K562 (cell line): ENCODE data around the gene YTHDC1. TPM values are rescaled to one million over a fixed set of nuclear protein-coding genes. Genes with fewer than 3 reads are reported as not detected.
A peak's percentile ranks its signal among the peaks of the same experiment; 100 is the strongest.

Experiments
- ATF2 ChIP-seq: sonication (generic); formaldehyde crosslinking; IDR thresholded peaks from 2 replicates; pipeline ENCODE4 v1.8.1; 2022; ENCODE audit warnings: missing genetic modification reagents
- BHLHE40 ChIP-seq: IDR thresholded peaks from 2 replicates; pipeline ENCODE4 v1.6.1; 2011; ENCODE audit warnings: low read length, improper control_type of control experiment
- CCAR2 ChIP-seq: fragments of 200-400 bp; formaldehyde crosslinking; IDR thresholded peaks from 2 replicates; pipeline ENCODE4 v1.6.1; 2017; ENCODE audit warnings: mild to moderate bottlenecking, low read depth, low read length
- COPS2 ChIP-seq: fragments of 450-650 bp; conservative IDR thresholded peaks from 2 replicates; pipeline ENCODE4 v1.6.1; 2016; ENCODE audit warnings: mild to moderate bottlenecking, moderate library complexity
- DDX20 ChIP-seq: fragments of 450-650 bp; IDR thresholded peaks from 2 replicates; pipeline ENCODE4 v1.6.1; 2016; ENCODE audit warnings: missing genetic modification characterization, low read depth, mild to moderate bottlenecking, missing compliant biosample characterization, moderate library complexity
- FOSL1 ChIP-seq: fragments of 200-800 bp; sonication (Bioruptor generic); conservative IDR thresholded peaks from 2 replicates; pipeline ENCODE4 v1.6.1; 2016; ENCODE audit warnings: missing genetic modification characterization, missing compliant biosample characterization
- GTF2F1 ChIP-seq: IDR thresholded peaks from 2 replicates; pipeline ENCODE4 v1.6.1; 2011; ENCODE audit warnings: low read depth, low read length, improper control_type of control experiment
- HINFP ChIP-seq: fragments of 450-650 bp; conservative IDR thresholded peaks from 2 replicates; pipeline ENCODE4 v1.6.1; 2016; ENCODE audit warnings: missing genetic modification characterization, low read depth, mild to moderate bottlenecking, control low read depth, missing compliant biosample characterization
- ILK ChIP-seq: fragments of 450-650 bp; IDR thresholded peaks from 2 replicates; pipeline ENCODE4 v1.6.1; 2016; ENCODE audit warnings: missing genetic modification characterization, low read depth, mild to moderate bottlenecking, missing compliant biosample characterization, moderate library complexity, borderline replicate concordance
- KLF6 ChIP-seq: fragments of 250-450 bp; sonication (Bioruptor Pico); IDR thresholded peaks from 2 replicates; pipeline ENCODE4 v1.4.0; 2020; ENCODE audit warnings: mild to moderate bottlenecking, moderate library complexity, borderline replicate concordance
- MAZ ChIP-seq, 2 experiments: fragments of 450-650 bp in 1 of 2; sonication (generic) in 1 of 2; formaldehyde crosslinking; IDR thresholded peaks in 1 of 2; conservative IDR thresholded peaks in 1 of 2; 2 replicates each; pipeline versions ENCODE4 v1.4.0 to v1.5.0; 2020; ENCODE audit warnings: mild to moderate bottlenecking in 1 of 2, missing genetic modification reagents in 1 of 2
- PRPF4 ChIP-seq: fragments of 200-400 bp; formaldehyde crosslinking; IDR thresholded peaks from one replicate; pipeline ENCODE4 v1.6.1; 2017; ENCODE audit warnings: low read length, low read depth, mild to moderate bottlenecking; ENCODE audit not compliant: insufficient read depth, poor library complexity, severe bottlenecking
- RBM39 ChIP-seq: fragments of 200-400 bp; formaldehyde crosslinking; optimal IDR thresholded peaks from 2 replicates; pipeline ENCODE3; 2018; ENCODE audit warnings: low read depth, low read length
- SIRT6 ChIP-seq: IDR thresholded peaks from one replicate; pipeline ENCODE4 v1.6.1; 2012; ENCODE audit warnings: low read depth, mild to moderate bottlenecking, control low read depth, inconsistent platforms, low read length, moderate library complexity
- SMC3 ChIP-seq: conservative IDR thresholded peaks from 2 replicates; pipeline ENCODE4 v1.6.1; 2011; ENCODE audit warnings: low read depth, low read length, improper control_type of control experiment; ENCODE audit not compliant: insufficient read depth
- SRSF7 ChIP-seq: fragments of 200-400 bp; formaldehyde crosslinking; optimal IDR thresholded peaks from 2 replicates; pipeline ENCODE3; 2017; ENCODE audit warnings: mild to moderate bottlenecking, low read depth, low read length
- ZBTB17 ChIP-seq: fragments of 450-650 bp; formaldehyde crosslinking; IDR thresholded peaks from 2 replicates; pipeline ENCODE4 v1.4.0; 2020; ENCODE audit warnings: mild to moderate bottlenecking
- ZBTB2 ChIP-seq: fragments of 450-650 bp; IDR thresholded peaks from 2 replicates; pipeline ENCODE4 v1.6.1; 2016; ENCODE audit warnings: antibody characterized with exemption
- ZFX ChIP-seq: sonication (generic); formaldehyde crosslinking; IDR thresholded peaks from 2 replicates; pipeline ENCODE4 v1.8.0; 2022; ENCODE audit warnings: mild to moderate bottlenecking, missing genetic modification reagents, moderate library complexity
- ZNF699 ChIP-seq: fragments of 250-450 bp; sonication (Bioruptor Pico); IDR thresholded peaks from 2 replicates; pipeline ENCODE4 v1.8.0; 2021; ENCODE audit warnings: mild to moderate bottlenecking, moderate library complexity; ENCODE audit not compliant: insufficient replicate concordance
- polyA plus RNA-seq, 8 experiments: library from polyadenylated mRNA; depleted of rRNA in 4 of 8; stranded (reverse) in 5 of 8; unstranded in 3 of 8; fragments of >200 nt; fragmentation: Nextera tagmentation in 2 of 8; fragmentation: Illumina TruSeq in 1 of 8; extraction: Ambion mirVana in 2 of 8; extraction: Trizol in 1 of 8; gene quantifications; 2 replicates each; pipeline versions ENCODE4 v1.2.1 to v1.2.3, GENCODE V29; 2011 to 2014; ENCODE audit warnings: inconsistent platforms in 1 of 8, missing spikeins in 1 of 8
- total RNA-seq, 7 experiments: library from RNA; depleted of rRNA in 6 of 7; stranded (reverse); fragments of >200 nt in 6 of 7; fragmentation: Illumina TruSeq in 2 of 7; extraction: Trizol in 2 of 7; gene quantifications; 2 replicates each; pipeline versions ENCODE4 v1.2.1 to v1.2.3, GENCODE V29; 2011 to 2021; ENCODE audit warnings: low replicate concordance in 1 of 7

The YTHDC1 gene
- total and polyA plus RNA-seq, 9 of the 15 experiments (the other 6 are each of a cell fraction or from before 2014, with no cell fraction given) = 9.8 to 65.4 (median 51.7) TPM

GRCh38 chr4:68264875-68265565, 84.9 kb downstream of the YTHDC1 start (continued):
- 0 out of 4 replicates have a peak, but pooled peaks of 1 of the 2 experiments have one; percentile 29 for TF ChIP-seq MAZ (CRISPR knock-in tag; conservative IDR thresholded peaks at IDR 0.05 in 1 of 2, IDR thresholded peaks at IDR 0.05 in 1 of 2)
- no peak for TF ChIP-seq BHLHE40
- TF ChIP-seq ZFX = no peak
- no peak for TF ChIP-seq SIRT6
- no peak for TF ChIP-seq SRSF7
- no peak for TF ChIP-seq GTF2F1
- TF ChIP-seq COPS2 = no peak
- no peak for TF ChIP-seq FOSL1 (tag)
- TF ChIP-seq KLF6 = peak; percentile 19; the same call in 1 of the 2 replicates
- TF ChIP-seq RBM39 = no peak
- 0 out of 2 replicates have a peak, but pooled peaks have one; percentile 28 for TF ChIP-seq HINFP (tag)
- no peak for TF ChIP-seq SMC3
- TF ChIP-seq ZNF699 (CRISPR knock-in tag) = no peak
- no peak for TF ChIP-seq CCAR2
- TF ChIP-seq ZBTB17 (CRISPR knock-in tag) = no peak
- peak; percentile 53; the same call in 1 of the 2 replicates for TF ChIP-seq ILK (tag)
- no peak for TF ChIP-seq PRPF4
- no peak for TF ChIP-seq ATF2 (CRISPR knock-in tag)
- no peak for TF ChIP-seq ZBTB2
- peak; percentile 69; the same call in 1 of the 2 replicates for TF ChIP-seq DDX20 (tag)
